ENCODE data around the gene ABTB2. TPM values are rescaled to one million over a fixed set of nuclear protein-coding genes. Genes with fewer than 3 reads are reported as not detected.

The ABTB2 gene
- total and polyA plus RNA-seq, 2 experiments from 2014 or later = 2.6 to 12.1 TPM

DNA sequence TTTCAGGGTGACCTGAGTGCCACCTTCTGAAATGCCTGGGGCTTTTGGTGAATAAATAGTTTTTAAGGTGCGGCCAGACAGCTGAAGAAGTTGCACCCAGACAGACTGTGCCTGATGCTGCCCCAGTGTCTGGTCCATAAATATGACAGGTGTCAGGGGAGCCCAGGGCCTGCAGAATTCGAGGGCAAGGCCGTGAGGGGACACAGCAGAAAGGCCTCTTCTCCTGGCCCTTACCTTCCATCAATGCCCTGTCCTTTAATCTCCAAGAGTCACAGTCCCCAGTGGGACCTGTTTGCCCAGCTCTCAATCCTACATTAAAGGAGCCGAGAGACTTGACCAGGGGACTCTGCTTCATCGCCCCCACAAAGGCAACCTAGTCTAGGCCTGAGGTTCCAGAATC, 206.6 kb downstream of the ABTB2 start:
- no peaks in the 10 kb centered on the region for H3K9me2 ChIP-seq (ENCODE audit: insufficient read depth)
- Mint-ChIP-seq H3K4me1 (peaks cover 3% of the 10 kb centered on the region; the same call in 1 of the 3 replicates), H3K27me3 (ENCODE audit: insufficient read depth, low read depth, poor library complexity) (peaks cover 20% of the 10 kb centered on the region), H3K4me3 (no peak overlapping the region), H3K27ac (no peak overlapping the region), H3K36me3 (ENCODE audit: low read depth) (peaks cover 44% of the 10 kb centered on the region), H3K9me3 (no peaks in the 10 kb centered on the region; the same call in 2 of the 3 replicates)
- H4K20me1 ChIP-seq (replicated peaks; ENCODE audit: insufficient read depth) = peaks cover 5% of the 10 kb centered on the region; the same call in 1 of the 2 replicates
- H3K4me3 ChIP-seq = no peak overlapping the region
- TF ChIP-seq POLR2AphosphoS5 (IDR thresholded peaks at IDR 0.05; ENCODE audit: low read depth) = no peak
- TF ChIP-seq, protein P1, sequence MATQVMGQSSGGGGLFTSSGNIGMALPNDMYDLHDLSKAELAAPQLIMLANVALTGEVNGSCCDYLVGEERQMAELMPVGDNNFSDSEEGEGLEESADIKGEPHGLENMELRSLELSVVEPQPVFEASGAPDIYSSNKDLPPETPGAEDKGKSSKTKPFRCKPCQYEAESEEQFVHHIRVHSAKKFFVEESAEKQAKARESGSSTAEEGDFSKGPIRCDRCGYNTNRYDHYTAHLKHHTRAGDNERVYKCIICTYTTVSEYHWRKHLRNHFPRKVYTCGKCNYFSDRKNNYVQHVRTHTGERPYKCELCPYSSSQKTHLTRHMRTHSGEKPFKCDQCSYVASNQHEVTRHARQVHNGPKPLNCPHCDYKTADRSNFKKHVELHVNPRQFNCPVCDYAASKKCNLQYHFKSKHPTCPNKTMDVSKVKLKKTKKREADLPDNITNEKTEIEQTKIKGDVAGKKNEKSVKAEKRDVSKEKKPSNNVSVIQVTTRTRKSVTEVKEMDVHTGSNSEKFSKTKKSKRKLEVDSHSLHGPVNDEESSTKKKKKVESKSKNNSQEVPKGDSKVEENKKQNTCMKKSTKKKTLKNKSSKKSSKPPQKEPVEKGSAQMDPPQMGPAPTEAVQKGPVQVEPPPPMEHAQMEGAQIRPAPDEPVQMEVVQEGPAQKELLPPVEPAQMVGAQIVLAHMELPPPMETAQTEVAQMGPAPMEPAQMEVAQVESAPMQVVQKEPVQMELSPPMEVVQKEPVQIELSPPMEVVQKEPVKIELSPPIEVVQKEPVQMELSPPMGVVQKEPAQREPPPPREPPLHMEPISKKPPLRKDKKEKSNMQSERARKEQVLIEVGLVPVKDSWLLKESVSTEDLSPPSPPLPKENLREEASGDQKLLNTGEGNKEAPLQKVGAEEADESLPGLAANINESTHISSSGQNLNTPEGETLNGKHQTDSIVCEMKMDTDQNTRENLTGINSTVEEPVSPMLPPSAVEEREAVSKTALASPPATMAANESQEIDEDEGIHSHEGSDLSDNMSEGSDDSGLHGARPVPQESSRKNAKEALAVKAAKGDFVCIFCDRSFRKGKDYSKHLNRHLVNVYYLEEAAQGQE (IDR thresholded peaks at IDR 0.05; ENCODE audit: unreplicated experiment) = no peak
- TF ChIP-seq NANOG (IDR thresholded peaks at IDR 0.05; ENCODE audit: borderline replicate concordance) = no peak
- no peak for TF ChIP-seq ZNF331 (CRISPR knock-in tag; IDR thresholded peaks at IDR 0.05; ENCODE audit: low read depth)
- TF ChIP-seq, protein P2, sequence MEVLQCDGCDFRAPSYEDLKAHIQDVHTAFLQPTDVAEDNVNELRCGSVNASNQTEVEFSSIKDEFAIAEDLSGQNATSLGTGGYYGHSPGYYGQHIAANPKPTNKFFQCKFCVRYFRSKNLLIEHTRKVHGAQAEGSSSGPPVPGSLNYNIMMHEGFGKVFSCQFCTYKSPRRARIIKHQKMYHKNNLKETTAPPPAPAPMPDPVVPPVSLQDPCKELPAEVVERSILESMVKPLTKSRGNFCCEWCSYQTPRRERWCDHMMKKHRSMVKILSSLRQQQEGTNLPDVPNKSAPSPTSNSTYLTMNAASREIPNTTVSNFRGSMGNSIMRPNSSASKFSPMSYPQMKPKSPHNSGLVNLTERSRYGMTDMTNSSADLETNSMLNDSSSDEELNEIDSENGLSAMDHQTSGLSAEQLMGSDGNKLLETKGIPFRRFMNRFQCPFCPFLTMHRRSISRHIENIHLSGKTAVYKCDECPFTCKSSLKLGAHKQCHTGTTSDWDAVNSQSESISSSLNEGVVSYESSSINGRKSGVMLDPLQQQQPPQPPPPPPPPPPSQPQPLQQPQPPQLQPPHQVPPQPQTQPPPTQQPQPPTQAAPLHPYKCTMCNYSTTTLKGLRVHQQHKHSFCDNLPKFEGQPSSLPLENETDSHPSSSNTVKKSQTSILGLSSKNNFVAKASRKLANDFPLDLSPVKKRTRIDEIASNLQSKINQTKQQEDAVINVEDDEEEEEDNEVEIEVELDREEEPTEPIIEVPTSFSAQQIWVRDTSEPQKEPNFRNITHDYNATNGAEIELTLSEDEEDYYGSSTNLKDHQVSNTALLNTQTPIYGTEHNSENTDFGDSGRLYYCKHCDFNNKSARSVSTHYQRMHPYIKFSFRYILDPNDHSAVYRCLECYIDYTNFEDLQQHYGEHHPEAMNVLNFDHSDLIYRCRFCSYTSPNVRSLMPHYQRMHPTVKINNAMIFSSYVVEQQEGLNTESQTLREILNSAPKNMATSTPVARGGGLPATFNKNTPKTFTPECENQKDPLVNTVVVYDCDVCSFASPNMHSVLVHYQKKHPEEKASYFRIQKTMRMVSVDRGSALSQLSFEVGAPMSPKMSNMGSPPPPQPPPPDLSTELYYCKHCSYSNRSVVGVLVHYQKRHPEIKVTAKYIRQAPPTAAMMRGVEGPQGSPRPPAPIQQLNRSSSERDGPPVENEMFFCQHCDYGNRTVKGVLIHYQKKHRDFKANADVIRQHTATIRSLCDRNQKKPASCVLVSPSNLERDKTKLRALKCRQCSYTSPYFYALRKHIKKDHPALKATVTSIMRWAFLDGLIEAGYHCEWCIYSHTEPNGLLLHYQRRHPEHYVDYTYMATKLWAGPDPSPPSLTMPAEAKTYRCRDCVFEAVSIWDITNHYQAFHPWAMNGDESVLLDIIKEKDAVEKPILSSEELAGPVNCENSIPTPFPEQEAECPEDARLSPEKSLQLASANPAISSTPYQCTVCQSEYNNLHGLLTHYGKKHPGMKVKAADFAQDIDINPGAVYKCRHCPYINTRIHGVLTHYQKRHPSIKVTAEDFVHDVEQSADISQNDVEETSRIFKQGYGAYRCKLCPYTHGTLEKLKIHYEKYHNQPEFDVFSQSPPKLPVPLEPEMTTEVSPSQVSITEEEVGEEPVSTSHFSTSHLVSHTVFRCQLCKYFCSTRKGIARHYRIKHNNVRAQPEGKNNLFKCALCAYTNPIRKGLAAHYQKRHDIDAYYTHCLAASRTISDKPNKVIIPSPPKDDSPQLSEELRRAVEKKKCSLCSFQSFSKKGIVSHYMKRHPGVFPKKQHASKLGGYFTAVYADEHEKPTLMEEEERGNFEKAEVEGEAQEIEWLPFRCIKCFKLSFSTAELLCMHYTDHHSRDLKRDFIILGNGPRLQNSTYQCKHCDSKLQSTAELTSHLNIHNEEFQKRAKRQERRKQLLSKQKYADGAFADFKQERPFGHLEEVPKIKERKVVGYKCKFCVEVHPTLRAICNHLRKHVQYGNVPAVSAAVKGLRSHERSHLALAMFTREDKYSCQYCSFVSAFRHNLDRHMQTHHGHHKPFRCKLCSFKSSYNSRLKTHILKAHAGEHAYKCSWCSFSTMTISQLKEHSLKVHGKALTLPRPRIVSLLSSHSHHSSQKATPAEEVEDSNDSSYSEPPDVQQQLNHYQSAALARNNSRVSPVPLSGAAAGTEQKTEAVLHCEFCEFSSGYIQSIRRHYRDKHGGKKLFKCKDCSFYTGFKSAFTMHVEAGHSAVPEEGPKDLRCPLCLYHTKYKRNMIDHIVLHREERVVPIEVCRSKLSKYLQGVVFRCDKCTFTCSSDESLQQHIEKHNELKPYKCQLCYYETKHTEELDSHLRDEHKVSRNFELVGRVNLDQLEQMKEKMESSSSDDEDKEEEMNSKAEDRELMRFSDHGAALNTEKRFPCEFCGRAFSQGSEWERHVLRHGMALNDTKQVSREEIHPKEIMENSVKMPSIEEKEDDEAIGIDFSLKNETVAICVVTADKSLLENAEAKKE (CRISPR knock-in tag; IDR thresholded peaks at IDR 0.05) = no peak
- TF ChIP-seq STAT1 (IDR thresholded peaks at IDR 0.05; ENCODE audit: unreplicated experiment) = no peak
- TF ChIP-seq ZNF114 (CRISPR knock-in tag; IDR thresholded peaks at IDR 0.05) = no peak
- no peak for TF ChIP-seq EZH2phosphoT487 (IDR thresholded peaks at IDR 0.05; ENCODE audit: unreplicated experiment)
- TF ChIP-seq JUNB (IDR thresholded peaks at IDR 0.05; ENCODE audit: unreplicated experiment) = no peak
- TF ChIP-seq, protein P3, sequence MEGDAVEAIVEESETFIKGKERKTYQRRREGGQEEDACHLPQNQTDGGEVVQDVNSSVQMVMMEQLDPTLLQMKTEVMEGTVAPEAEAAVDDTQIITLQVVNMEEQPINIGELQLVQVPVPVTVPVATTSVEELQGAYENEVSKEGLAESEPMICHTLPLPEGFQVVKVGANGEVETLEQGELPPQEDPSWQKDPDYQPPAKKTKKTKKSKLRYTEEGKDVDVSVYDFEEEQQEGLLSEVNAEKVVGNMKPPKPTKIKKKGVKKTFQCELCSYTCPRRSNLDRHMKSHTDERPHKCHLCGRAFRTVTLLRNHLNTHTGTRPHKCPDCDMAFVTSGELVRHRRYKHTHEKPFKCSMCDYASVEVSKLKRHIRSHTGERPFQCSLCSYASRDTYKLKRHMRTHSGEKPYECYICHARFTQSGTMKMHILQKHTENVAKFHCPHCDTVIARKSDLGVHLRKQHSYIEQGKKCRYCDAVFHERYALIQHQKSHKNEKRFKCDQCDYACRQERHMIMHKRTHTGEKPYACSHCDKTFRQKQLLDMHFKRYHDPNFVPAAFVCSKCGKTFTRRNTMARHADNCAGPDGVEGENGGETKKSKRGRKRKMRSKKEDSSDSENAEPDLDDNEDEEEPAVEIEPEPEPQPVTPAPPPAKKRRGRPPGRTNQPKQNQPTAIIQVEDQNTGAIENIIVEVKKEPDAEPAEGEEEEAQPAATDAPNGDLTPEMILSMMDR (conservative IDR thresholded peaks at IDR 0.05; ENCODE audit: low read depth in 2 of 2) = no peak
- TF ChIP-seq, protein P4, sequence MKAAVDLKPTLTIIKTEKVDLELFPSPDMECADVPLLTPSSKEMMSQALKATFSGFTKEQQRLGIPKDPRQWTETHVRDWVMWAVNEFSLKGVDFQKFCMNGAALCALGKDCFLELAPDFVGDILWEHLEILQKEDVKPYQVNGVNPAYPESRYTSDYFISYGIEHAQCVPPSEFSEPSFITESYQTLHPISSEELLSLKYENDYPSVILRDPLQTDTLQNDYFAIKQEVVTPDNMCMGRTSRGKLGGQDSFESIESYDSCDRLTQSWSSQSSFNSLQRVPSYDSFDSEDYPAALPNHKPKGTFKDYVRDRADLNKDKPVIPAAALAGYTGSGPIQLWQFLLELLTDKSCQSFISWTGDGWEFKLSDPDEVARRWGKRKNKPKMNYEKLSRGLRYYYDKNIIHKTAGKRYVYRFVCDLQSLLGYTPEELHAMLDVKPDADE (IDR thresholded peaks at IDR 0.05) = no peak
- TF ChIP-seq CREB1 (CRISPR knock-in tag; IDR thresholded peaks at IDR 0.05; ENCODE audit: low read depth) = no peak
- no peak for TF ChIP-seq EZH2 (IDR thresholded peaks at IDR 0.05; ENCODE audit: low read depth, unreplicated experiment)
- peaks cover 2% of the 10 kb centered on the region; the same call in 1 of the 2 replicates for H3K36me3 ChIP-seq (ENCODE audit: insufficient read depth)
- 0 out of 2 replicates have a peak, but pooled peaks cover 5% of the 10 kb centered on the region for H3F3A ChIP-seq (replicated peaks; ENCODE audit: low read depth)
- no peak for ATAC-seq
- no peak overlapping the region for H2AFZ ChIP-seq
- H3K4me1 ChIP-seq (ENCODE audit: insufficient read depth) = no peaks in the 10 kb centered on the region
- DNase-seq (ENCODE audit: low spot score) = no peak
- no peaks in the 10 kb centered on the region for H3K79me2 ChIP-seq (replicated peaks; ENCODE audit: insufficient read depth)
- no peaks in the 10 kb centered on the region for H3K27me3 ChIP-seq (ENCODE audit: insufficient read depth)
- no peak overlapping the region for H3K4me2 ChIP-seq
- no peak overlapping the region for H3K27ac ChIP-seq (ENCODE audit: low read depth)

Measured in GM23338 (cell line).